HepG2 (cell line): ENCODE data around the gene ZNF597. TPM values are rescaled to one million over a fixed set of nuclear protein-coding genes. Genes with fewer than 3 reads are reported as not detected.
A peak's percentile ranks its signal among the peaks of the same experiment; 100 is the strongest.

Experiments
- ATAC-seq: fragments of 200-7000 bp; cut with Tn5 transposase; 3 replicates; pipeline ENCODE4 v1.9.1; 2020; ENCODE audit warnings: mild to moderate bottlenecking, moderate library complexity
- Bru-seq: library from RNA; stranded (reverse); fragments of 400-500 nt; gene quantifications from one replicate; lab custom pipeline; 2021; lab: Mats Ljungman, UMichigan
- BruChase-seq, 2 experiments: library from RNA; stranded (reverse); fragments of 400-500 nt; gene quantifications; one replicate each; lab custom pipeline; 2021; lab: Mats Ljungman, UMichigan
- BruUV-seq: library from RNA; stranded (reverse); fragments of 400-500 nt; replicated peaks from 2 replicates; lab custom pipeline; 2021; lab: Mats Ljungman, UMichigan
- CTCF ChIA-PET: fragments of 300-600 bp; formaldehyde crosslinking; extraction: SDS; loops from one replicate; lab custom pipeline; 2021; ENCODE audit warnings: low total read pairs, inconsistent platforms, low intra/inter-chr PET ratio; lab: Yijun Ruan, JAX
- POLR2A ChIA-PET: fragments of 350-600 bp; sonication (Branson Sonifier 250); formaldehyde crosslinking; loops from one replicate; lab custom pipeline; 2020; ENCODE audit warnings: antibody characterized with exemption, inconsistent platforms; lab: Yijun Ruan, JAX
- DNase-seq: peaks from one replicate; pipeline ENCODE4 v3.0.0-alpha.2; 2015; ENCODE audit warnings: low spot score
- FAIRE-seq: peaks from 3 replicates; lab custom pipeline; 2011; peaks lifted over from hg19 to GRCh38; lab: Jason Lieb, UNC
- H2AFZ ChIP-seq: one replicate; pipeline ENCODE4 v1.6.1; 2011; ENCODE audit warnings: low read length, inconsistent platforms
- H3K27ac ChIP-seq: fragments of 300-600 bp; 3 replicates; pipeline ENCODE4 v1.8.0; 2011; ENCODE audit warnings: mixed run types, mild to moderate bottlenecking, mixed read lengths, low read length, inconsistent platforms; ENCODE audit not compliant: insufficient read depth; ENCODE audit errors: extremely low read length
- H3K27me3 ChIP-seq, 2 experiments: fragments of 200-600 bp in 1 of 2; 2 replicates in 1 of 2; 3 replicates in 1 of 2; pipeline versions ENCODE4 v1.6.0 to v1.8.0; 2011; ENCODE audit warnings: low read length in 2 of 2, mild to moderate bottlenecking in 2 of 2, moderate library complexity in 2 of 2, inconsistent platforms in 1 of 2; ENCODE audit not compliant: insufficient read depth in 2 of 2, control insufficient read depth in 1 of 2
- H3K36me3 ChIP-seq, 2 experiments: fragments of 200-600 bp in 1 of 2; replicated peaks in 1 of 2; 2 replicates in 1 of 2; 3 replicates in 1 of 2; pipeline versions ENCODE4 v1.5.1 to v1.8.0; 2011; ENCODE audit warnings: low read length in 2 of 2, inconsistent platforms in 1 of 2; ENCODE audit not compliant: insufficient read depth in 2 of 2, control insufficient read depth in 1 of 2
- H3K4me1 ChIP-seq: 2 replicates; pipeline ENCODE4 v1.5.1; 2012; ENCODE audit warnings: low read length, inconsistent platforms; ENCODE audit not compliant: insufficient read depth
- H3K4me2 ChIP-seq: 2 replicates; pipeline ENCODE4 v1.6.0; 2011; ENCODE audit warnings: low read depth, low read length, inconsistent platforms
- H3K4me3 ChIP-seq, 3 experiments: fragments of 200-600 bp in 1 of 3; sonication (generic), shearing (Covaris generic) in 1 of 3; replicated peaks in 1 of 3; 2 replicates each; pipeline ENCODE4 v1.5.1; 2011 to 2016; ENCODE audit warnings: low read length in 3 of 3, inconsistent platforms in 2 of 3, low read depth in 2 of 3, mild to moderate bottlenecking in 2 of 3, control low read depth in 1 of 3, mixed read lengths in 1 of 3; ENCODE audit not compliant: insufficient read depth in 1 of 3
- H3K79me2 ChIP-seq: one replicate; pipeline ENCODE4 v1.6.1; 2011; ENCODE audit warnings: low read length, inconsistent platforms; ENCODE audit not compliant: insufficient read depth
- H3K9ac ChIP-seq: 2 replicates; pipeline ENCODE4 v1.6.0; 2011; ENCODE audit warnings: mild to moderate bottlenecking, low read depth, low read length, inconsistent platforms; ENCODE audit not compliant: insufficient read depth
- H3K9me3 ChIP-seq: 2 replicates; pipeline ENCODE4 v1.5.1; 2012; ENCODE audit warnings: mild to moderate bottlenecking, low read length
- H4K20me1 ChIP-seq: 2 replicates; pipeline ENCODE4 v1.6.0; 2011; ENCODE audit warnings: inconsistent platforms, mild to moderate bottlenecking, low read length, moderate library complexity; ENCODE audit not compliant: insufficient read depth
- DR1 ChIP-seq: sonication (generic); formaldehyde crosslinking; IDR thresholded peaks from 2 replicates; pipeline ENCODE4 v1.8.0; 2021; ENCODE audit warnings: mild to moderate bottlenecking, missing genetic modification reagents, inconsistent platforms
- EEA1 ChIP-seq: sonication (generic); formaldehyde crosslinking; IDR thresholded peaks from 2 replicates; pipeline ENCODE4 v1.5.1; 2020; ENCODE audit warnings: mild to moderate bottlenecking, missing genetic modification reagents, borderline replicate concordance
- FOXJ3 ChIP-seq: sonication (generic); formaldehyde crosslinking; IDR thresholded peaks from 2 replicates; pipeline ENCODE4 v1.4.0; 2020; ENCODE audit warnings: missing genetic modification reagents, mild to moderate bottlenecking, borderline replicate concordance
- FOXK1 ChIP-seq: sonication (generic); formaldehyde crosslinking; IDR thresholded peaks from 2 replicates; pipeline ENCODE4 v1.4.0; 2020; ENCODE audit warnings: low read depth, missing genetic modification reagents, borderline replicate concordance
- MTA3 ChIP-seq: sonication (generic); formaldehyde crosslinking; IDR thresholded peaks from 2 replicates; pipeline ENCODE4 v1.4.0; 2020; ENCODE audit warnings: missing genetic modification reagents
- REXO4 ChIP-seq: sonication (generic); formaldehyde crosslinking; IDR thresholded peaks from 2 replicates; pipeline ENCODE4 v1.8.0; 2022; ENCODE audit warnings: missing genetic modification reagents, mild to moderate bottlenecking, borderline replicate concordance
- ZNF263 ChIP-seq: sonication (generic); formaldehyde crosslinking; IDR thresholded peaks from 2 replicates; pipeline ENCODE4 v1.4.0; 2020; ENCODE audit warnings: missing genetic modification reagents
- ZNF350 ChIP-seq: sonication (generic); formaldehyde crosslinking; IDR thresholded peaks from 2 replicates; pipeline ENCODE4 v1.4.0; 2020; ENCODE audit warnings: mild to moderate bottlenecking, low read depth, missing genetic modification reagents, borderline replicate concordance
- ZSCAN22 ChIP-seq: sonication (generic); formaldehyde crosslinking; IDR thresholded peaks from 2 replicates; pipeline ENCODE4 v1.4.0; 2020; ENCODE audit warnings: mild to moderate bottlenecking, missing genetic modification reagents
- WGBS: methylation state at CpG from one replicate; pipeline ENCODE4 v1.1.6; 2017; ENCODE audit warnings: low lambda C conversion rate; 5-methylcytosine and 5-hydroxymethylcytosine counted together
- in situ Hi-C: cut with HindIII; loops from 2 replicates; pipeline ENCODE4 v1.10.0; 2017; ENCODE audit warnings: low pct_unique_long_range_greater_than_20kb; ENCODE audit not compliant: extremely low pct_ligation_motif_present
- intact Hi-C: fragments of 100-400 bp; cut with micrococcal nuclease; formaldehyde crosslinking; loops from one replicate; pipeline ENCODE4 v1.10.0; 2022; ENCODE audit not compliant: unreplicated experiment
- long read RNA-seq, 2 experiments: library from RNA in 1 of 2; library from polyadenylated mRNA in 1 of 2; stranded (forward) in 1 of 2; unstranded in 1 of 2; transcript quantifications; one replicate each; pipeline ENCODE4 v2.0.0, GENCODE V29; 2019 to 2022
- polyA minus RNA-seq, 3 experiments: library from RNA; depleted of rRNA, polyadenylated mRNA; stranded (reverse); fragments of >200 nt; gene quantifications; 2 replicates each; pipeline ENCODE4 v1.2.3, GENCODE V29; 2011; ENCODE audit warnings: low replicate concordance in 1 of 3
- polyA plus RNA-seq, 8 experiments: library from polyadenylated mRNA; depleted of rRNA in 3 of 8; stranded (reverse) in 7 of 8; unstranded in 1 of 8; fragments of >200 nt; fragmentation: Illumina TruSeq in 4 of 8; extraction: Trizol in 4 of 8; gene quantifications; 2 replicates each; pipeline versions ENCODE4 v1.2.1 to v1.2.3, GENCODE V29; 2011 to 2016; ENCODE audit warnings: low read depth in 4 of 8, missing spikeins in 1 of 8, mixed read lengths in 1 of 8; ENCODE audit not compliant: insufficient read depth in 1 of 8
- total RNA-seq, 5 experiments: library from RNA; depleted of rRNA; stranded (reverse); fragments of >200 nt; fragmentation: Illumina TruSeq; extraction: Trizol; gene quantifications; 2 replicates each; pipeline ENCODE4 v1.2.3, GENCODE V29; 2016; ENCODE audit warnings: low read depth in 1 of 5
- TF ChIP-seq, protein P1 (sequence below): sonication (generic); formaldehyde crosslinking; IDR thresholded peaks from 2 replicates; pipeline ENCODE4 v1.5.1; 2020; ENCODE audit warnings: missing genetic modification reagents, mild to moderate bottlenecking, borderline replicate concordance
- TF ChIP-seq, protein P2 (sequence below): sonication (generic); formaldehyde crosslinking; conservative IDR thresholded peaks from 2 replicates; pipeline ENCODE4 v1.8.0; 2022; ENCODE audit warnings: low read depth, missing genetic modification reagents

The ZNF597 gene, protein sequence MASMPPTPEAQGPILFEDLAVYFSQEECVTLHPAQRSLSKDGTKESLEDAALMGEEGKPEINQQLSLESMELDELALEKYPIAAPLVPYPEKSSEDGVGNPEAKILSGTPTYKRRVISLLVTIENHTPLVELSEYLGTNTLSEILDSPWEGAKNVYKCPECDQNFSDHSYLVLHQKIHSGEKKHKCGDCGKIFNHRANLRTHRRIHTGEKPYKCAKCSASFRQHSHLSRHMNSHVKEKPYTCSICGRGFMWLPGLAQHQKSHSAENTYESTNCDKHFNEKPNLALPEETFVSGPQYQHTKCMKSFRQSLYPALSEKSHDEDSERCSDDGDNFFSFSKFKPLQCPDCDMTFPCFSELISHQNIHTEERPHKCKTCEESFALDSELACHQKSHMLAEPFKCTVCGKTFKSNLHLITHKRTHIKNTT
- total RNA-seq (2016; rRNA removed; fragmentation: Illumina TruSeq; extraction: Trizol) (2.4 and 3.8 TPM in 2 replicates), polyA plus RNA-seq (2011; rRNA removed) (1.2 and 1.3 TPM in 2 replicates), polyA minus RNA-seq (2011; rRNA and poly(A)+ RNA removed; ENCODE audit: low replicate concordance) (1.1 and 1.7 TPM in 2 replicates), Bru-seq, nascent RNA (percentile 62 among the genes with signal in this experiment), BruChase-seq, experiment 1, labeled RNA remaining after a 6-hour chase (percentile 58 among the genes with signal in this experiment), BruChase-seq, experiment 2, labeled RNA remaining after a 2-hour chase (percentile 68 among the genes with signal in this experiment)
- total RNA-seq (2016; cell fraction: cytosol; rRNA removed; fragmentation: Illumina TruSeq; extraction: Trizol; ENCODE audit: low read depth): 0.40 and 0.53 TPM in 2 replicates
- 2.5 and 3.4 TPM in 2 replicates for total RNA-seq (2016; cell fraction: insoluble cytoplasmic fraction; rRNA removed; fragmentation: Illumina TruSeq; extraction: Trizol)
- total RNA-seq (2016; cell fraction: membrane; rRNA removed; fragmentation: Illumina TruSeq; extraction: Trizol): 1.6 and 1.7 TPM in 2 replicates
- 3.2 and 3.5 TPM in 2 replicates for total RNA-seq (2016; cell fraction: nucleus; rRNA removed; fragmentation: Illumina TruSeq; extraction: Trizol)
- 0.58 and 0.96 TPM in 2 replicates for polyA plus RNA-seq (2011; cell fraction: cytosol; rRNA removed)
- polyA plus RNA-seq (2011; cell fraction: nucleus; rRNA removed): 1.4 and 1.8 TPM in 2 replicates
- 1.4 TPM in 2 replicates for polyA plus RNA-seq (2012)
- 0.08 and 0.10 TPM in 2 replicates for polyA plus RNA-seq (2016; cell fraction: cytosol; fragmentation: Illumina TruSeq; extraction: Trizol; ENCODE audit: low read depth)
- polyA plus RNA-seq (2016; cell fraction: insoluble cytoplasmic fraction; fragmentation: Illumina TruSeq; extraction: Trizol; ENCODE audit: low read depth): 2.1 and 2.4 TPM in 2 replicates
- polyA plus RNA-seq (2016; cell fraction: membrane; fragmentation: Illumina TruSeq; extraction: Trizol; ENCODE audit: low read depth): 0.49 and 0.58 TPM in 2 replicates
- polyA plus RNA-seq (2016; cell fraction: nucleus; fragmentation: Illumina TruSeq; extraction: Trizol; ENCODE audit: insufficient read depth, low read depth): 3.1 and 3.4 TPM in 2 replicates
- polyA minus RNA-seq (2011; cell fraction: cytosol; rRNA and poly(A)+ RNA removed): 1.2 and 1.8 TPM in 2 replicates
- polyA minus RNA-seq (2011; cell fraction: nucleus; rRNA and poly(A)+ RNA removed): 3.9 and 5.2 TPM in 2 replicates
- long read RNA-seq, experiment 1, full-length matches to known transcripts: 1 of 1 reads
- long read RNA-seq, experiment 1, partial matches to known transcripts: 0 of 1 reads
- long read RNA-seq, experiment 1, other reads (novel, unspliced or antisense): 0 of 1 reads
- long read RNA-seq, experiment 2, full-length matches to known transcripts: 3 of 7 reads
- long read RNA-seq, experiment 2, partial matches to known transcripts: 0 of 7 reads
- long read RNA-seq, experiment 2, other reads (novel, unspliced or antisense): 4 of 7 reads

DNA sequence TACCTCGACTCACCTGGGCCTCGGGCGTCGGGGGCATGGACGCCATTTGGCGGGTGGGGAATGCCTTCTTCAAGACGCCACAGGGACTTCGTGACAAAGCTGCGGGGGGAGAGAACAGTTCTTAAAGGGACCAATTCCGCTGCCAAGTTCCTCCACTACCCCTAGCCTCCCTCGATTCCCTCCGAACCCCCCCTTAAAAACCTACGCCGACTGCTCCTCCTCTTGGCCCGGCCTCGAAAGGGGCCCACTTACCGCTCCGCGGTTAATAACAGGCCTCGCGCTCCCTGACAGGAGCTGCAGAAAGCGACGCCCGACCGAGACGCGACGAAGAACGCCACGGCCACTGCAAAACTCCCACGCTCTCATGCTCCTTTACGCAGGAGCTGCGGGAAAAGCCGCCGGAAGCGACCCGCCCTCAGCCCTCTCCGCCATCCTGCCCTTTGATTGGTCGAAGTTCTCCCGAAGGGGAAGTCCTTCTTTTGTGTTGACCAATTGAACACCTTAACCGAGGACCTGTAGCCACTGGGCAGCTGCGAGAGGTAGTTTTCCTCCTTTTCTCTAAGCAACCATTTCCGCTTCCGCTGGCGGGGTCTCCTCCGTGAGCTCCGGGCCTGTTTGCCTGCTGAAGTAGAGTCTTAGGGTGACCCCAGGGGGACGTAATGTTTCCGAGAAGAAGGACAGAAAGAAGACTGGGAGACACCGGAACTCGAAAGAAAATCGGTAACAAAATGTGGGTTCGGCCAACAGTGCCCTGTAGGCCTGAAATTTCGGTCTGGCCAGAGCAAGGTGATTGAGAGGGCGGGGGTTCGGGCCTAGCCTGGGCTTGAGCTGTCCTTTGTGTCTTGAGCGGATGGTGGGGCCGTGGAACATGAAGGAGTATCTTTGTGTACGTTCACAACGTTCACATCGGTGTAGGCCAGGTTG lies at the start of gene ZNF597, which contains the start of gene NAA60:
TSS of gene ZNF597 (minus strand) at position 397 of the 924 bp plus-strand sequence. CDS start at position 46, 351 bp downstream.
TSS of gene NAA60 (plus strand) at position 573 of the 924 bp plus-strand sequence. CDS start 32,548 bp downstream, outside the sequence.
- ATAC-seq (peak; percentile 94), FAIRE-seq (peak; percentile 93), DNase-seq (peak; percentile 93)
- ChIA-PET CTCF (no interaction called here), POLR2A (interaction anchor here (1.0 to 3.0 kb wide), 10 partner anchors 9 to 184 kb away, joined by 3 to 46 read pairs (median 5); partner anchors contain the start of genes ZNF174 and ZSCAN32)
- Histone ChIP-seq H3K27ac (peak within 1 kb of the TSS; percentile 78), H3K36me3 (peaks cover 0 to 2% of the 10 kb centered on the region in 2 experiments; a peak in 1 of 5 replicates), H3K79me2 (peaks cover 42% of the 10 kb centered on the region), H3K9ac (peak within 1 kb of the TSS; percentile 88), H2AFZ (no peak within 1 kb of the TSS), H4K20me1 (no peaks in the 10 kb centered on the region; the same call in 1 of the 2 replicates), H3K4me2 (peak within 1 kb of the TSS; percentile 70), H3K4me3 (peak within 1 kb of the TSS; percentile 66 to 76 (median 75)), H3K9me3 (no peaks in the 10 kb centered on the region), H3K4me1 (peaks cover 66% of the 10 kb centered on the region), H3K27me3 (no peaks in the 10 kb centered on the region; a peak in 1 of 5 replicates)
- in situ Hi-C loops (no loop called here), intact Hi-C loops (loop anchor here (2.0 to 5.0 kb wide), 2 partner anchors 15 to 41 kb away; partner anchors contain the start of genes ZNF174 and ZSCAN32)
- TSS peak; percentile 58 for BruUV-seq
- 57% methylated on average over 55 of the region's 61 CpGs for WGBS
- TF ChIP-seq FOXK1: no peak
- TF ChIP-seq ZSCAN22: no peak
- TF ChIP-seq ZNF263 (CRISPR knock-in tag): no peak; the same call in 1 of the 2 replicates
- no peak for TF ChIP-seq ZNF350
- TF ChIP-seq DR1 (CRISPR knock-in tag): peak; percentile 25; the same call in 1 of the 2 replicates
- TF ChIP-seq, protein P1, sequence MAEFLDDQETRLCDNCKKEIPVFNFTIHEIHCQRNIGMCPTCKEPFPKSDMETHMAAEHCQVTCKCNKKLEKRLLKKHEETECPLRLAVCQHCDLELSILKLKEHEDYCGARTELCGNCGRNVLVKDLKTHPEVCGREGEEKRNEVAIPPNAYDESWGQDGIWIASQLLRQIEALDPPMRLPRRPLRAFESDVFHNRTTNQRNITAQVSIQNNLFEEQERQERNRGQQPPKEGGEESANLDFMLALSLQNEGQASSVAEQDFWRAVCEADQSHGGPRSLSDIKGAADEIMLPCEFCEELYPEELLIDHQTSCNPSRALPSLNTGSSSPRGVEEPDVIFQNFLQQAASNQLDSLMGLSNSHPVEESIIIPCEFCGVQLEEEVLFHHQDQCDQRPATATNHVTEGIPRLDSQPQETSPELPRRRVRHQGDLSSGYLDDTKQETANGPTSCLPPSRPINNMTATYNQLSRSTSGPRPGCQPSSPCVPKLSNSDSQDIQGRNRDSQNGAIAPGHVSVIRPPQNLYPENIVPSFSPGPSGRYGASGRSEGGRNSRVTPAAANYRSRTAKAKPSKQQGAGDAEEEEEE (CRISPR knock-in tag): no peak
- TF ChIP-seq REXO4 (CRISPR knock-in tag): no peak
- no peak for TF ChIP-seq EEA1 (CRISPR knock-in tag)
- TF ChIP-seq, protein P2, sequence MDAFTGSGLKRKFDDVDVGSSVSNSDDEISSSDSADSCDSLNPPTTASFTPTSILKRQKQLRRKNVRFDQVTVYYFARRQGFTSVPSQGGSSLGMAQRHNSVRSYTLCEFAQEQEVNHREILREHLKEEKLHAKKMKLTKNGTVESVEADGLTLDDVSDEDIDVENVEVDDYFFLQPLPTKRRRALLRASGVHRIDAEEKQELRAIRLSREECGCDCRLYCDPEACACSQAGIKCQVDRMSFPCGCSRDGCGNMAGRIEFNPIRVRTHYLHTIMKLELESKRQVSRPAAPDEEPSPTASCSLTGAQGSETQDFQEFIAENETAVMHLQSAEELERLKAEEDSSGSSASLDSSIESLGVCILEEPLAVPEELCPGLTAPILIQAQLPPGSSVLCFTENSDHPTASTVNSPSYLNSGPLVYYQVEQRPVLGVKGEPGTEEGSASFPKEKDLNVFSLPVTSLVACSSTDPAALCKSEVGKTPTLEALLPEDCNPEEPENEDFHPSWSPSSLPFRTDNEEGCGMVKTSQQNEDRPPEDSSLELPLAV (CRISPR knock-in tag): no peak
- TF ChIP-seq MTA3: no peak
- 0 out of 2 replicates have a peak, but pooled peaks have one; percentile 40 for TF ChIP-seq FOXJ3 (CRISPR knock-in tag)
